Thymus (tissue), 11 donors: ENCODE results near the gene LAMP5. TPM values are rescaled to one million over a fixed set of nuclear protein-coding genes. Genes with fewer than 3 reads are reported as not detected.
A peak's percentile ranks its signal among the peaks of the same experiment; 100 is the strongest.

Source experiments
- DNase-seq, 9 donors: peaks; one replicate each; pipeline ENCODE4 v3.0.0-alpha.2; 2013; ENCODE audit warnings: low spot score in 9 of 9, low read depth in 6 of 9, missing footprints in 1 of 9
- H3K27ac ChIP-seq, 2 donors: one replicate each; pipeline ENCODE4 v1.5.1; 2013; ENCODE audit warnings: control low read depth in 1 of 2, low read depth in 1 of 2, low read length in 1 of 2, mild to moderate bottlenecking in 1 of 2, moderate library complexity in 1 of 2
- H3K27me3 ChIP-seq, 2 donors: one replicate each; pipeline ENCODE4 v1.5.1; 2013; ENCODE audit warnings: low read length in 1 of 2; ENCODE audit not compliant: control insufficient read depth in 2 of 2, insufficient read depth in 1 of 2
- H3K36me3 ChIP-seq, 2 donors: one replicate each; pipeline ENCODE4 v1.5.1; 2013; ENCODE audit warnings: low read length in 1 of 2, mild to moderate bottlenecking in 1 of 2, moderate library complexity in 1 of 2; ENCODE audit not compliant: control insufficient read depth in 2 of 2, insufficient read depth in 2 of 2
- H3K4me1 ChIP-seq, 2 donors: one replicate each; pipeline ENCODE4 v1.5.1; 2013; ENCODE audit warnings: low read length in 2 of 2; ENCODE audit not compliant: control insufficient read depth in 2 of 2, insufficient read depth in 2 of 2
- H3K4me3 ChIP-seq, 2 donors: one replicate each; pipeline ENCODE4 v1.5.1; 2013; ENCODE audit warnings: low read length in 2 of 2, control low read depth in 1 of 2, mild to moderate bottlenecking in 1 of 2
- H3K9me3 ChIP-seq, 2 donors: one replicate each; pipeline ENCODE4 v1.5.1; 2013; ENCODE audit warnings: low read length in 1 of 2, mild to moderate bottlenecking in 1 of 2; ENCODE audit not compliant: control insufficient read depth in 2 of 2, insufficient read depth in 1 of 2
- WGBS: extraction: QIAGEN DNeasy Blood & Tissue Kit; methylation state at CpG from one replicate; pipeline ENCODE4 v1.1.7; 2013; 5-methylcytosine and 5-hydroxymethylcytosine counted together
- polyA plus RNA-seq: library from polyadenylated mRNA; stranded (reverse); fragments of 200-250 nt; gene quantifications from one replicate; pipeline ENCODE4 v1.2.3, GENCODE V29; 2013
- total RNA-seq: library from RNA; stranded (reverse); fragments of 120-200 nt; gene quantifications from one replicate; pipeline ENCODE4 v1.2.4, GENCODE V29; 2013
- donor health status: healthy.

The LAMP5 gene
- total and polyA plus RNA-seq, 2 donors: 0.39 to 0.99 TPM

DNA sequence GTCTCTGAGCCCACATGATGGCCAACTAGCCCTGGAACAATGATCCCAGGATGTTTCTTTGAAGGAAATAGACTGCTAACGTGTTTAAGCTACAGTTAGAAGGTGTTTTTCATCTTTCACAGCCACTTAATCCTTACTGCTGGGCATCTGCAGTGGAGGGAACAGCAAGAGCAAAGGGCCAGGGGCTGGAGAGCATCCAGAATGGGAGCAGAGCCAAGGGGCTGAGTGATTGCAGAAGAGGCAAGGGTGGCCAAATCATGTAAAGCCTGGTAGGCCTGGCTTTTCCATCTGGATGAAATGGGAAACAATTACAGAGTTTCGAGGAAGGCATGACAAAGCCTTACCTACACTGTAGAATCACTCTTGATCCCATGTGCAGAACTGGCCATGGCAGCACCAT lies 18.7 kb upstream of the LAMP5 start:
- no peaks in the 10 kb centered on the region for H3K4me1 ChIP-seq
- no peak overlapping the region for H3K4me3 ChIP-seq
- H3K9me3 ChIP-seq: no peaks in the 10 kb centered on the region
- H3K36me3 ChIP-seq: no peaks in the 10 kb centered on the region
- no peaks in the 10 kb centered on the region for H3K27me3 ChIP-seq
- DNase-seq: no peak
- WGBS: 92% methylated on average over 2 of the region's 2 CpGs
- H3K27ac ChIP-seq: no peak overlapping the region

DNA sequence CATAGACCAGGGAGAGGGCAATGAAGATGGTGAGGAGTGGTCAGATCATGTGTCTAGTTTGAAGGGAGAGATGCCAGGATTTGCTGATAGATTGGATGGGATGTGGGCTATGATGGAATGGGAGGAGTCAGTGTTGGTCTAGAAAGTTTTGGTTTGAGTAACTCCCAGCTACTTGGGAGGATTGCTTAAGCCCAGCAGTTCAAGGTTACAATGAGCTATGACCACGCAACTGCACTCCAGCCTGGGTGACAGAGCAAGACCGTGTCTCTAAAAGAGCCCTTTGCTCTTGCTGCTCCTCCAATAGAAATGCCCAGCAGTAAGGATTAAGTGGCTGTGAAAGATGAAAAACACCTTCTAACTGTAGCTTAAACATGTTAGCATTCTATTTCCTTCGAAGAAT lies 18.2 kb upstream of the LAMP5 start:
- 94% methylated on average over 3 of the region's 3 CpGs for WGBS
- DNase-seq: no peak
- H3K36me3 ChIP-seq: no peaks in the 10 kb centered on the region

GRCh38 chr20:9498322-9498721 lies 16.1 kb upstream of the LAMP5 start:
- Histone ChIP-seq H3K27me3 (peaks cover 0 to 3% of the 10 kb centered on the region in 2 donors), H3K4me3 (no peak overlapping the region), H3K27ac (no peak overlapping the region), H3K9me3 (no peaks in the 10 kb centered on the region), H3K36me3 (no peaks in the 10 kb centered on the region), H3K4me1 (no peaks in the 10 kb centered on the region)
- WGBS: 94% methylated on average over 4 of the region's 4 CpGs
- DNase-seq: no peak

More for the DNA sequence above, 18.2 kb upstream of the LAMP5 start:
- H3K27ac ChIP-seq: no peak overlapping the region
- no peaks in the 10 kb centered on the region for H3K9me3 ChIP-seq
- H3K4me3 ChIP-seq: no peak overlapping the region
- peaks cover 0 to 2% of the 10 kb centered on the region in 2 donors for H3K27me3 ChIP-seq
- no peaks in the 10 kb centered on the region for H3K4me1 ChIP-seq

GRCh38 chr20:9499126-9499899 lies 15.1 kb upstream of the LAMP5 start:
- Histone ChIP-seq H3K4me3 (no peak overlapping the region), H3K27ac (no peak overlapping the region), H3K9me3 (no peaks in the 10 kb centered on the region), H3K4me1 (no peaks in the 10 kb centered on the region), H3K36me3 (no peaks in the 10 kb centered on the region), H3K27me3 (peaks cover 0 to 10% of the 10 kb centered on the region in 2 donors)
- no peak for DNase-seq
- WGBS: 94% methylated on average over 5 of the region's 5 CpGs

DNA sequence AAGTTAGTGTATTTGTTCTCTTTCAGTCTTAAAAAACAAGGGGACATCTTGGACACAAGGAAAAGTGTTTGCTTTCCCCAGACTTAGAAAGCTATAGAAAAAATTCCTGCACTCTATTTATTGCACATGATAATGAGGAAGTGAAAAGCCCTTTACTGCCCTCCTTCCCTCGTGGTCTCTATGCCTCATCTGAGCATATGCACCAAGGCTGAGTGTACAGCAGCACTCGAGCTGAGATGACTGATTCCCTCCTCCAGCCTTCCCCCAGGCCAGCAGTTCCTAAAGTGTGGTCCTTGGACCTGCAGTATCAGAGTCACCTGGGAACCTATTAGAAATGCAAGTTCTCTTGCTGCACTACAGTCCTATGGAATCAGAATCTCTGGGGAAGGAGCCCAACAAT lies 14.3 kb upstream of the LAMP5 start:
- Histone ChIP-seq H3K27me3 (peaks cover 3 to 16% of the 10 kb centered on the region in 2 donors), H3K4me3 (no peak overlapping the region), H3K27ac (no peak overlapping the region), H3K4me1 (no peaks in the 10 kb centered on the region), H3K36me3 (no peaks in the 10 kb centered on the region), H3K9me3 (no peaks in the 10 kb centered on the region)
- no peak for DNase-seq
- WGBS: 6% methylated on average over 2 of the region's 2 CpGs

DNA sequence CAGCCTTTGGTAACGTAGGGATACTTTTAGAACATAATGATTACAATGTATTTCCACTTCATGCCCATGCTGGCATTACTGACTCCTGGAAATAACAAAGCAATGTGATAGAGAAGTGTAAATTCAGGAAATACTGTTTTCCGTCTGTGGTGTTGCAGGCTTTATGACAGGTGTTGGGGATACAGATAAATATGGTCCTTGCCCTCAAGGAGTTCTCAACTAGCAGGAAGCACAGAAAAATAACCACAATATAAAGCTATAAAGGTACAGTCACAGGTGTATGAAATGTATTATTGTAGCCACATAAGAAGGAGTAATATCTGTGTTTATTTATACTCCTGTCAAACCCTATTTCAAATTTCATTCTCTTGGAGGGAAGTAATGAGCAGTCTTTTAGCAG lies 12.9 kb upstream of the LAMP5 start:
- Histone ChIP-seq H3K4me1 (peaks cover 0 to 2% of the 10 kb centered on the region in 2 donors), H3K27ac (no peak overlapping the region), H3K36me3 (no peaks in the 10 kb centered on the region), H3K9me3 (no peaks in the 10 kb centered on the region), H3K27me3 (peaks cover 14 to 30% of the 10 kb centered on the region in 2 donors), H3K4me3 (no peak overlapping the region)
- WGBS: 87% methylated on average over 2 of the region's 2 CpGs
- DNase-seq: no peak

DNA sequence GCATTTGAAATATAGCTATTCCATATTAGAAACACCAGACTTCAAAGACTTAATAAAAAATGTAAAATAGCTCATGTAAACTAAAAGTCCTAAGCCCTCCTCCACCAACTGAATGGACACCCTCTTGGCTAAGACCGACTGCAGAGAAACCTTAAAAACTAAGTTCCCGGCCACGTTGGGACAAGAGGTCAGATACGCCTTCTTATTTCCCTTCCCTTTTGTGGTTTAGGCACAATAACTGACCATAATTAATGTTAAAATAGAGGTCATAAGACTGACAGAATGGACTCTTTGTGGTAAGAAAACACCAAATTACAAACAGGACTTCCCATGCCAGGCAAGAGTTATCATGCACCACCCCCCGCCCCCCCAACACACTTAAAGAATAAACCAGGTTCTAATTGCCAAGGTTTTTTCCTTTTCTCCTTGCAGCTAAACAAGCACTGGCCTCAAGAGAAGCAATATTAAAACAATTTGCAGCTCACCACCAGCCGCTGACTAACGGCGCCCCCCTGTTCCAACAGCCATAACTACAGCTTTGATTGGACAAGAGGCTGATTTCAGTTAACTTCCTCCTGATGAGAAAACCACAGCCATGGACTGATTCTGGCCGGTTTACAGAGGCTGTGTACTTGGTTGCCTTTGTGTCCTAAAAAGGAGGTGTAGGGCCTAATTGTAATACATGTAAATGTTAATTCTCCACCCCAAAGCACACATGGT lies 10.7 kb upstream of the LAMP5 start:
- Histone ChIP-seq H3K27me3 (peaks cover 37 to 52% of the 10 kb centered on the region in 2 donors), H3K9me3 (no peaks in the 10 kb centered on the region), H3K4me3 (no peak overlapping the region), H3K4me1 (peaks cover 0 to 5% of the 10 kb centered on the region in 2 donors), H3K27ac (no peak overlapping the region), H3K36me3 (no peaks in the 10 kb centered on the region)
- 39% methylated on average over 9 of the region's 9 CpGs for WGBS
- peak in 1 of 9 donors; percentile 4 for DNase-seq

DNA sequence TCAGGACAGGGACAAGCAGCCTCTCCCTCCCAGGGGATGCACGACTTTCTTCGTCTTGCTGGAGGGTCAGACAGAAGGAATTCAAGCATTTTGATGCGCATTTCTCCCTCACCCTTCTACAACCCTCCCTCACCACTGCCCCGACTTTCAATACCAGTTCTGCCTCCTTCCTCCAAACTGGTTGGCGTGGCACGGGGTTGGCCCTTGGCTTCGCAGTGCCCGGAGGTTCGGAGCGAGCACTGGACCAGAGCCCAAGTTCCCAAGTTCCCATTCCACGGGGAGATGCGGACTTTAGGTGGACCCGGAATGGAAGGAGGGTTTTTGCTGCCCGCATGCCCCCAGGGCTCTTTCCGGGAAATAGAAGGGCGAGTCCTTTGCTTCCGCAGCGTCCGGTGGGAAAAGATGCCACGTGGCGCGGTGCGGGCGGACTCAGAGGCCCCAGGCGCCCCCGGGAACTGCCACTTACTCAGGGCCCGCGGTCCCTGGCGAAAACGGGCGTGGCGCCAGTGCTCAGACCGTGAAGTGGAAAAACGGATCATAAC lies 8.0 kb upstream of the LAMP5 start:
- no peak for DNase-seq
- Histone ChIP-seq H3K9me3 (peaks cover 0 to 3% of the 10 kb centered on the region in 2 donors), H3K4me1 (peaks cover 0 to 5% of the 10 kb centered on the region in 2 donors), H3K4me3 (no peak overlapping the region), H3K36me3 (no peaks in the 10 kb centered on the region), H3K27me3 (peaks cover 58 to 73% of the 10 kb centered on the region in 2 donors), H3K27ac (no peak overlapping the region)
- WGBS: 11% methylated on average over 34 of the region's 34 CpGs

DNA sequence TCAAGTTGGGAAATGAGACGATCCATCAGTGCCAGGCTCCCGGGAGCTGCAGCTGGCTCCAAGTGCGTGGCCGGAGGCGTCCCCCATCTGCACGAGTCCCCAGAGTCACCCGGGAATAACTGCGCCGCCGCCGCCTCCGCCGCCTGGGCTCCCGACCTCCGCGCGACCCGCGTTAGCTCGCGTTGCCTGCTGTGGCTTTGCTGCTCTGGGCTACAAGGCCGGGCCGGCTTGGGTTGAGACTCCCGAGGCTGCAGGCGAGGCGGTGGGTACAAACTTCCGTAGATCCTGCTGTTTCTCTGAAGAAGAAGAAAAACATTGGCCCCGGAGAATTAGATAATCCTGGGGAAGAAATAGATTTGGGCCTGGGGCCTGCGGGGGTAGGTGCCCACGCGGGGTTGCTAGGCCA lies 7.4 kb upstream of the LAMP5 start:
- no peak overlapping the region for H3K27ac ChIP-seq
- no peak overlapping the region for H3K4me3 ChIP-seq
- H3K27me3 ChIP-seq: peaks cover 60 to 80% of the 10 kb centered on the region in 2 donors
- peaks cover 0 to 3% of the 10 kb centered on the region in 2 donors for H3K9me3 ChIP-seq
- H3K36me3 ChIP-seq: no peaks in the 10 kb centered on the region
- no peak for DNase-seq
- WGBS: 5% methylated on average over 31 of the region's 31 CpGs
- peaks cover 0 to 5% of the 10 kb centered on the region in 2 donors for H3K4me1 ChIP-seq
